HUES6 (cell line): Measurements from ENCODE around the gene LDB3.

Source experiments
- H3K27ac ChIP-seq: 2 replicates; pipeline ENCODE4 v1.7.0; 2013; ENCODE audit warnings: low read depth, mild to moderate bottlenecking, low read length, inconsistent platforms
- H3K27me3 ChIP-seq: 2 replicates; pipeline ENCODE4 v1.6.1; 2013; ENCODE audit warnings: low read length; ENCODE audit not compliant: control insufficient read depth, insufficient read depth
- H3K36me3 ChIP-seq: 2 replicates; pipeline ENCODE4 v1.6.1; 2013; ENCODE audit warnings: low read length; ENCODE audit not compliant: control insufficient read depth, insufficient read depth
- H3K4me1 ChIP-seq: 2 replicates; pipeline ENCODE4 v1.6.1; 2013; ENCODE audit warnings: low read length; ENCODE audit not compliant: control insufficient read depth, insufficient read depth
- H3K4me3 ChIP-seq: 2 replicates; pipeline ENCODE4 v1.5.1; 2013; ENCODE audit warnings: low read depth, low read length
- H3K9ac ChIP-seq: one replicate; pipeline ENCODE4 v1.6.1; 2013; ENCODE audit warnings: mild to moderate bottlenecking, low read length
- H3K9me3 ChIP-seq: 2 replicates; pipeline ENCODE4 v1.6.1; 2013; ENCODE audit warnings: low read depth, low read length; ENCODE audit not compliant: control insufficient read depth, insufficient read depth

The LDB3 gene

GRCh38 chr10:86666538-86666937 lies 1.8 kb upstream of the LDB3 start:
- H3K27ac ChIP-seq = no peak overlapping the region
- no peaks in the 10 kb centered on the region for H3K9me3 ChIP-seq
- H3K4me1 ChIP-seq = peaks cover 46% of the 10 kb centered on the region
- no peaks in the 10 kb centered on the region for H3K36me3 ChIP-seq
- no peak overlapping the region for H3K4me3 ChIP-seq
- no peak overlapping the region for H3K9ac ChIP-seq
- H3K27me3 ChIP-seq = no peaks in the 10 kb centered on the region

- H3K4me1 ChIP-seq = peaks cover 53% of the 10 kb centered on the region
- no peak overlapping the region for H3K9ac ChIP-seq
Observed at GRCh38 chr10:86667421-86668181, 710 bp upstream of the LDB3 start.

GRCh38 chr10:86670290-86670811 lies 2.0 kb downstream of the LDB3 start:
- H3K4me1 ChIP-seq = peaks cover 62% of the 10 kb centered on the region
- H3K9me3 ChIP-seq = no peaks in the 10 kb centered on the region
- H3K9ac ChIP-seq = no peak overlapping the region
- no peaks in the 10 kb centered on the region for H3K36me3 ChIP-seq
- H3K4me3 ChIP-seq = no peak overlapping the region
- H3K27me3 ChIP-seq = no peaks in the 10 kb centered on the region
- no peak overlapping the region for H3K27ac ChIP-seq

More at GRCh38 chr10:86667421-86668181, 710 bp upstream of the LDB3 start:
- Histone ChIP-seq H3K27me3 (no peaks in the 10 kb centered on the region), H3K4me3 (no peak overlapping the region), H3K9me3 (no peaks in the 10 kb centered on the region), H3K27ac (no peak overlapping the region), H3K36me3 (no peaks in the 10 kb centered on the region)

GRCh38 chr10:86670876-86671275 lies 2.6 kb downstream of the LDB3 start:
- no peaks in the 10 kb centered on the region for H3K36me3 ChIP-seq
- H3K9me3 ChIP-seq = no peaks in the 10 kb centered on the region
- H3K4me1 ChIP-seq = peaks cover 56% of the 10 kb centered on the region
- no peaks in the 10 kb centered on the region for H3K27me3 ChIP-seq
- H3K27ac ChIP-seq = no peak overlapping the region
- H3K4me3 ChIP-seq = no peak overlapping the region
- no peak overlapping the region for H3K9ac ChIP-seq

- no peak overlapping the region for H3K9ac ChIP-seq
- no peaks in the 10 kb centered on the region for H3K36me3 ChIP-seq
- no peak overlapping the region for H3K4me3 ChIP-seq
- no peaks in the 10 kb centered on the region for H3K9me3 ChIP-seq
- no peak overlapping the region for H3K27ac ChIP-seq
- peaks cover 53% of the 10 kb centered on the region for H3K4me1 ChIP-seq
- H3K27me3 ChIP-seq = no peaks in the 10 kb centered on the region
Observed at GRCh38 chr10:86671419-86671818, 3.1 kb downstream of the LDB3 start.

- Histone ChIP-seq H3K4me1 (peaks cover 53% of the 10 kb centered on the region), H3K9ac (no peak overlapping the region), H3K27me3 (no peaks in the 10 kb centered on the region), H3K27ac (no peak overlapping the region), H3K36me3 (no peaks in the 10 kb centered on the region), H3K4me3 (no peak overlapping the region), H3K9me3 (no peaks in the 10 kb centered on the region)
Observed at GRCh38 chr10:86671985-86672710, 3.8 kb downstream of the LDB3 start.

GRCh38 chr10:86673216-86673826 lies 5.0 kb downstream of the LDB3 start:
- H3K9me3 ChIP-seq = no peaks in the 10 kb centered on the region
- no peak overlapping the region for H3K4me3 ChIP-seq
- no peaks in the 10 kb centered on the region for H3K27me3 ChIP-seq
- H3K36me3 ChIP-seq = no peaks in the 10 kb centered on the region
- H3K4me1 ChIP-seq = peaks cover 46% of the 10 kb centered on the region
- H3K9ac ChIP-seq = no peak overlapping the region
- H3K27ac ChIP-seq = no peak overlapping the region

GRCh38 chr10:86673827-86674581 lies 5.7 kb downstream of the LDB3 start:
- Histone ChIP-seq H3K27ac (no peak overlapping the region), H3K36me3 (no peaks in the 10 kb centered on the region), H3K9ac (no peak overlapping the region), H3K4me1 (peaks cover 40% of the 10 kb centered on the region), H3K27me3 (no peaks in the 10 kb centered on the region), H3K9me3 (no peaks in the 10 kb centered on the region), H3K4me3 (no peak overlapping the region)

GRCh38 chr10:86674912-86675311 lies 6.6 kb downstream of the LDB3 start:
- no peak overlapping the region for H3K27ac ChIP-seq
- no peaks in the 10 kb centered on the region for H3K36me3 ChIP-seq
- H3K4me3 ChIP-seq = no peak overlapping the region
- no peak overlapping the region for H3K9ac ChIP-seq
- H3K4me1 ChIP-seq = peaks cover 40% of the 10 kb centered on the region
- no peaks in the 10 kb centered on the region for H3K9me3 ChIP-seq
- no peaks in the 10 kb centered on the region for H3K27me3 ChIP-seq

- Histone ChIP-seq H3K9ac (no peak overlapping the region), H3K27me3 (no peaks in the 10 kb centered on the region), H3K9me3 (no peaks in the 10 kb centered on the region), H3K36me3 (no peaks in the 10 kb centered on the region), H3K27ac (no peak overlapping the region), H3K4me1 (peaks cover 21% of the 10 kb centered on the region), H3K4me3 (no peak overlapping the region)
Observed at GRCh38 chr10:86677374-86677773, 9.1 kb downstream of the LDB3 start.
